ENCODE measurements around the gene STAT1.

The STAT1 gene

GRCh38 chr2:190940454-190940853 lies 73.5 kb downstream of the STAT1 start:
- no peak overlapping the region for H3K4me3 ChIP-seq (replicated peaks; ENCODE audit: low read depth, low read length)
- TF ChIP-seq CTCF (IDR thresholded peaks at IDR 0.05; ENCODE audit: low read length, missing control alignments): no peak
- peak; percentile 20 for DNase-seq (ENCODE audit: low read depth)

GRCh38 chr2:190938771-190939335 lies 75.1 kb downstream of the STAT1 start:
- DNase-seq (ENCODE audit: low read depth): no peak
- TF ChIP-seq CTCF (IDR thresholded peaks at IDR 0.05; ENCODE audit: low read length, missing control alignments): no peak
- no peak overlapping the region for H3K4me3 ChIP-seq (replicated peaks; ENCODE audit: low read depth, low read length)

GRCh38 chr2:190935054-190935453 lies 78.9 kb downstream of the STAT1 start:
- TF ChIP-seq CTCF (IDR thresholded peaks at IDR 0.05; ENCODE audit: low read length, missing control alignments): no peak
- no peak overlapping the region for H3K4me3 ChIP-seq (replicated peaks; ENCODE audit: low read depth, low read length)
- no peak for DNase-seq (ENCODE audit: low read depth)

GRCh38 chr2:190933361-190933760 lies 80.6 kb downstream of the STAT1 start:
- DNase-seq (ENCODE audit: low read depth): no peak
- H3K4me3 ChIP-seq (replicated peaks; ENCODE audit: low read depth, low read length): no peak overlapping the region
- no peak for TF ChIP-seq CTCF (IDR thresholded peaks at IDR 0.05; ENCODE audit: low read length, missing control alignments)

- TF ChIP-seq CTCF (IDR thresholded peaks at IDR 0.05; ENCODE audit: low read length, missing control alignments): no peak
- no peak overlapping the region for H3K4me3 ChIP-seq (replicated peaks; ENCODE audit: low read depth, low read length)
- no peak for DNase-seq (ENCODE audit: low read depth)
These were observed 81.5 kb downstream of the STAT1 start for GRCh38 chr2:190932514-190932913.

DNA sequence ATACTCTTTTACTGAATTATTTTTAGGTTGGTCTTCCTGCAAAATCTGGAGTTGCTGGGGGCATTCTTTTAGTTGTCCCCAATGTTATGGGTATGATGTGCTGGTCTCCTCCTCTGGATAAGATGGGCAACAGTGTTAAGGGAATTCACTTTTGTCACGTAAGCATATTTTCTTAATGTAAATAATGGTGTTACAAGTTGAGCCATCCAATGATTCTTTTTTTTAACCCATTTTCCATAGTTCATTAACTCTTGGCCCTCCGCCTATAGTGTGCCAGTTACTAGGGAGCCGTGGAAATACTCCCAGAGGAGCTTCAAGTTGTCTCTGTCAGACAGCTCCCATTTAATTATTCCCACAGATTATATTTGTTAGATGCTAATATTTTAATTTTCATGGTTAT lies 83.6 kb downstream of the STAT1 start:
- DNase-seq (ENCODE audit: low read depth): no peak
- no peak for TF ChIP-seq CTCF (IDR thresholded peaks at IDR 0.05; ENCODE audit: low read length, missing control alignments)
- no peak overlapping the region for H3K4me3 ChIP-seq (replicated peaks; ENCODE audit: low read depth, low read length)

GRCh38 chr2:190929919-190930318 lies 84.1 kb downstream of the STAT1 start:
- no peak for TF ChIP-seq CTCF (IDR thresholded peaks at IDR 0.05; ENCODE audit: low read length, missing control alignments)
- no peak for DNase-seq (ENCODE audit: low read depth)
- H3K4me3 ChIP-seq (replicated peaks; ENCODE audit: low read depth, low read length): no peak overlapping the region
